ENCODE data around the gene TPI1.

Gene TPI1

DNA sequence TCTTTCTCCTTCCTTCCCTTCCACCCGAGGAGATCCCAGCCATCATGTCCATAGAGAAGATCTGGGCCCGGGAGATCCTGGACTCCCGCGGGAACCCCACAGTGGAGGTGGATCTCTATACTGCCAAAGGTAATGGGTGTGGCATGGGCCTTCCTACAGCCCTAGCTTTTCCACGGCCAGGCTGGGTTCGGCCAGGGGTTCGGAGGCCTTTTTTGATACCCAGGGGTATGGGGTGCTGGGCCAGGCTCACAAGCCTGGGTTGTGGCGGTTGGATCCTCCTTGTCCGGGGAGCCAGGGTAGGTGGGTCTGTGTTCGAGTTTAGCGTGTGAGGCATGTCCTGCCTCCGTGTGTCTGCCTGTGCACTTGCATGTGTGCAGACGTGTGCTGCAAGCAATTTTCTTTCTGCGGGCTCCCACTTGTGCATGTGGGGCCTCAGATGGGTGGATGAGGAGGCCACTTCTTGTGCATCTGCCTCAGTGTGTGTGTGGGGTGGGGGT is 48.5 kb downstream of the TPI1 start:
- ChIA-PET CTCF (interaction anchor here (1.1 to 2.1 kb wide), 3 partner anchors 9 to 47 kb away, joined by 3 to 9 read pairs (median 4); partner anchors contain the start of gene SPSB2), POLR2A (no interaction called here)
- Histone ChIP-seq H3K4me3 (ENCODE audit: control insufficient read depth in 1 of 7, extremely low read depth in 1 of 7, insufficient read depth in 4 of 7, low read depth in 2 of 7, low read length in 6 of 7) (no peak overlapping the region), H3K9me3 (ENCODE audit: control extremely low read depth in 1 of 5, control insufficient read depth in 4 of 5, insufficient read depth in 2 of 5, low read depth in 1 of 5, low read length in 4 of 5) (no peaks in the 10 kb centered on the region), H3K27me3 (replicated peaks in 2 of 5; ENCODE audit: control insufficient read depth in 4 of 5, insufficient read depth in 5 of 5, low read length in 4 of 5) (peaks cover 0 to 2% (median 0%) of the 10 kb centered on the region in 5 experiments), H3K36me3 (ENCODE audit: control insufficient read depth in 4 of 4, insufficient read depth in 4 of 4, low read length in 3 of 4) (peaks cover 0 to 25% (median 7%) of the 10 kb centered on the region in 4 experiments), H3K4me1 (ENCODE audit: control extremely low read depth in 1 of 4, control insufficient read depth in 4 of 4, insufficient read depth in 4 of 4, low read length in 3 of 4) (peaks cover 0 to 19% (median 17%) of the 10 kb centered on the region in 4 experiments), H3K27ac (ENCODE audit: insufficient read depth in 1 of 2, low read depth in 1 of 2, low read length in 2 of 2, poor library complexity in 1 of 2, severe bottlenecking in 2 of 2) (no peak overlapping the region)
- WGBS (ENCODE audit: insufficient coverage), result 98% methylated on average over 6 of the region's 14 CpGs
- DNase-seq, result no peak

DNA sequence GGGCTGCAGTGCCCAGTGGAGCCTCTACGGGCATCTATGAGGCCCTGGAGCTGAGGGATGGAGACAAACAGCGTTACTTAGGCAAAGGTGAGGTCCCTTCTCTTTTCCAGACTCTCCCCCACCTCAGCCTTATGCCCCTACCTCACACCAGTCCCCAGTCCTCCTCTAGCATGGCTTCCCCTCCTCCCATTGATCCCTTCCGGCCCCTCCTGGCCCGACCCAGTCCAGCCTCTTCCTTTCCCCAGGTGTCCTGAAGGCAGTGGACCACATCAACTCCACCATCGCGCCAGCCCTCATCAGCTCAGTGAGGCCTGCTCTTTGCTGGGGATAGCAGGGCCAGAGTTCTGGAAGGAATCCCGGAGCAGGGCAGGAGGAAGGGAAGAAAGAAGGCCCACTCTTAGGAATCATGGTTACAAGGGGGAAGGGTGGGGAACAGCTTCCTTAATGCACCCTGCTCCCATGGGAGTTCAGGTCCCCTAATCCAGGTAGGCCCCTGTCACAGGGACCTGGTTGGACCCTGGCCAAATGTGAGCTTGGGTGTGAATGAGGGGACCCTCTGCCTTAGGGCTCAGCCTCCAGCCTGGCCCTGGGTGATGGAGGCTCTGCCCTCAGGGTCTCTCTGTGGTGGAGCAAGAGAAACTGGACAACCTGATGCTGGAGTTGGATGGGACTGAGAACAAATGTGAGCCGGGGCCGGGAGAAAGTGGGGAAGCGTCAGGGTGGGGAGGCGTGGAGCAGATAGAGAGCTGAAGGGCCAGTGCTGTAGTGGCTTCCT is 49.3 kb downstream of the TPI1 start:
- no peak overlapping the region for H3K4me3 ChIP-seq (ENCODE audit: control insufficient read depth in 1 of 7, extremely low read depth in 1 of 7, insufficient read depth in 4 of 7, low read depth in 2 of 7, low read length in 6 of 7)
- CTCF ChIA-PET, result interaction anchor here (0.5 to 1.7 kb wide), 8 partner anchors 9 to 230 kb away, joined by 3 to 13 read pairs (median 4); partner anchors contain the start of gene SPSB2
- peaks cover 0 to 2% (median 0%) of the 10 kb centered on the region in 5 experiments for H3K27me3 ChIP-seq (replicated peaks in 2 of 5; ENCODE audit: control insufficient read depth in 4 of 5, insufficient read depth in 5 of 5, low read length in 4 of 5)
- peaks cover 0 to 27% (median 7%) of the 10 kb centered on the region in 4 experiments for H3K36me3 ChIP-seq (ENCODE audit: control insufficient read depth in 4 of 4, insufficient read depth in 4 of 4, low read length in 3 of 4)
- H3K4me1 ChIP-seq (ENCODE audit: control extremely low read depth in 1 of 4, control insufficient read depth in 4 of 4, insufficient read depth in 4 of 4, low read length in 3 of 4), result peaks cover 0 to 19% (median 17%) of the 10 kb centered on the region in 4 experiments
- POLR2A ChIA-PET, result no interaction called here
- WGBS (ENCODE audit: insufficient coverage), result 99% methylated on average over 8 of the region's 11 CpGs
- H3K27ac ChIP-seq (ENCODE audit: insufficient read depth in 1 of 2, low read depth in 1 of 2, low read length in 2 of 2, poor library complexity in 1 of 2, severe bottlenecking in 2 of 2), result no peak overlapping the region
- H3K9me3 ChIP-seq (ENCODE audit: control extremely low read depth in 1 of 5, control insufficient read depth in 4 of 5, insufficient read depth in 2 of 5, low read depth in 1 of 5, low read length in 4 of 5), result no peaks in the 10 kb centered on the region
- no peak for DNase-seq

DNA sequence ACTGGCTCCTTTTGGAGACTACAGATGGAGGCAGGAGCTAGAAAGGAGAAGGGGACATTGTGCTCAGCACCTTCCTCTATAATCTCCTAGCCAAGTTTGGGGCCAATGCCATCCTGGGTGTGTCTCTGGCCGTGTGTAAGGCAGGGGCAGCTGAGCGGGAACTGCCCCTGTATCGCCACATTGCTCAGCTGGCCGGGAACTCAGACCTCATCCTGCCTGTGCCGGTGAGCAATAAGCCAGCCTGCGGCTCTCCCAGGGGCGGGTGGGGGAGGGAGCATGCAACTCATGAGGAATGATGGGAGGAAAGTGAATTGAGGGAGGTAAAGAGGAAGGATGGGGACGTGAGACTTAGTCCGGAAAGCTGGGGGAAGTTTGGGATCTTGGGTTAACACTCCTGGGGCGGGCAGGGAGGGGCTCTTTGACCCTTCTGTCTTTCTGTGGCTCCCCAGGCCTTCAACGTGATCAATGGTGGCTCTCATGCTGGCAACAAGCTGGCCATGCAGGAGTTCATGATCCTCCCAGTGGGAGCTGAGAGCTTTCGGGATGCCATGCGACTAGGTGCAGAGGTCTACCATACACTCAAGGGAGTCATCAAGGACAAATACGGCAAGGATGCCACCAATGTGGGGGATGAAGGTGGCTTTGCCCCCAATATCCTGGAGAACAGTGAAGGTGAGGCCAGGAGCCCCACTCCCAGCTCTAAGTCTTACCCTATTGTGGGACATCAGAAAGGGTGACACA is 50.3 kb downstream of the TPI1 start:
- H3K4me1 ChIP-seq (ENCODE audit: control extremely low read depth in 1 of 4, control insufficient read depth in 4 of 4, insufficient read depth in 4 of 4, low read length in 3 of 4), result peaks cover 0 to 27% (median 23%) of the 10 kb centered on the region in 4 experiments
- CTCF ChIA-PET, result interaction anchor here (0.6 to 1.7 kb wide), 9 partner anchors 8 to 1282 kb away, joined by 3 to 13 read pairs (median 4); partner anchors contain the start of gene SPSB2
- H3K4me3 ChIP-seq (ENCODE audit: control insufficient read depth in 1 of 7, extremely low read depth in 1 of 7, insufficient read depth in 4 of 7, low read depth in 2 of 7, low read length in 6 of 7), result no peak overlapping the region
- peaks cover 0 to 2% (median 0%) of the 10 kb centered on the region in 5 experiments for H3K27me3 ChIP-seq (replicated peaks in 2 of 5; ENCODE audit: control insufficient read depth in 4 of 5, insufficient read depth in 5 of 5, low read length in 4 of 5)
- WGBS (ENCODE audit: insufficient coverage), result 94% methylated on average over 9 of the region's 14 CpGs
- peaks cover 0 to 37% (median 10%) of the 10 kb centered on the region in 4 experiments for H3K36me3 ChIP-seq (ENCODE audit: control insufficient read depth in 4 of 4, insufficient read depth in 4 of 4, low read length in 3 of 4)
- no peak for DNase-seq
- no peaks in the 10 kb centered on the region for H3K9me3 ChIP-seq (ENCODE audit: control extremely low read depth in 1 of 5, control insufficient read depth in 4 of 5, insufficient read depth in 2 of 5, low read depth in 1 of 5, low read length in 4 of 5)
- POLR2A ChIA-PET, result no interaction called here
- no peak overlapping the region for H3K27ac ChIP-seq (ENCODE audit: insufficient read depth in 1 of 2, low read depth in 1 of 2, low read length in 2 of 2, poor library complexity in 1 of 2, severe bottlenecking in 2 of 2)

DNA sequence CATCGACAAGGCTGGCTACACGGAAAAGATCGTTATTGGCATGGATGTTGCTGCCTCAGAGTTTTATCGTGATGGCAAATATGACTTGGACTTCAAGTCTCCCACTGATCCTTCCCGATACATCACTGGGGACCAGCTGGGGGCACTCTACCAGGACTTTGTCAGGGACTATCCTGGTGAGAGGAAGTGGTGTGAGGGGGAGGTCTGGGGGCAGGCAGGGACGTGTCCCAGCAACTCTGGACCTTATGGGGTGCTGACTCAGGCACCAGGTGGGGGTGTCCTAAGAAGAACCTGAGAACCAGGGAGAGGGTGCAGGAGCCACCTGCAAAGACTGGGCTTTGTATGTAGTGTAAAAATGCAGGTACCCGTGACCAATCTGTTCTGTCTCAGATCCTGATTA is 52.3 kb downstream of the TPI1 start:
- H3K9me3 ChIP-seq (ENCODE audit: control extremely low read depth in 1 of 5, control insufficient read depth in 4 of 5, insufficient read depth in 2 of 5, low read depth in 1 of 5, low read length in 4 of 5), result no peaks in the 10 kb centered on the region
- H3K27ac ChIP-seq (ENCODE audit: insufficient read depth in 1 of 2, low read depth in 1 of 2, low read length in 2 of 2, poor library complexity in 1 of 2, severe bottlenecking in 2 of 2), result no peak overlapping the region
- peaks cover 0 to 2% (median 0%) of the 10 kb centered on the region in 5 experiments for H3K27me3 ChIP-seq (replicated peaks in 2 of 5; ENCODE audit: control insufficient read depth in 4 of 5, insufficient read depth in 5 of 5, low read length in 4 of 5)
- ChIA-PET CTCF (interaction anchor here (1.2 to 9.1 kb wide), 5 partner anchors 9 to 189 kb away, joined by 3 to 124 read pairs (median 4); partner anchors contain the start of gene C1RL), POLR2A (interaction anchor here (0.6 kb wide), 1 partner anchor 18 kb away, joined by 3 read pairs; no protein-coding TSS in a partner anchor)
- DNase-seq, result no peak
- WGBS (ENCODE audit: insufficient coverage), result 100% methylated on average over 2 of the region's 7 CpGs
- peaks cover 0 to 39% (median 10%) of the 10 kb centered on the region in 4 experiments for H3K36me3 ChIP-seq (ENCODE audit: control insufficient read depth in 4 of 4, insufficient read depth in 4 of 4, low read length in 3 of 4)
- H3K4me3 ChIP-seq (ENCODE audit: control insufficient read depth in 1 of 7, extremely low read depth in 1 of 7, insufficient read depth in 4 of 7, low read depth in 2 of 7, low read length in 6 of 7), result no peak overlapping the region
- peaks cover 3 to 34% (median 23%) of the 10 kb centered on the region in 4 experiments for H3K4me1 ChIP-seq (ENCODE audit: control extremely low read depth in 1 of 4, control insufficient read depth in 4 of 4, insufficient read depth in 4 of 4, low read length in 3 of 4)

All from common myeloid progenitor, CD34-positive (primary cell).